Measurements from ENCODE around the gene GFPT2.

GFPT2 gene

DNA sequence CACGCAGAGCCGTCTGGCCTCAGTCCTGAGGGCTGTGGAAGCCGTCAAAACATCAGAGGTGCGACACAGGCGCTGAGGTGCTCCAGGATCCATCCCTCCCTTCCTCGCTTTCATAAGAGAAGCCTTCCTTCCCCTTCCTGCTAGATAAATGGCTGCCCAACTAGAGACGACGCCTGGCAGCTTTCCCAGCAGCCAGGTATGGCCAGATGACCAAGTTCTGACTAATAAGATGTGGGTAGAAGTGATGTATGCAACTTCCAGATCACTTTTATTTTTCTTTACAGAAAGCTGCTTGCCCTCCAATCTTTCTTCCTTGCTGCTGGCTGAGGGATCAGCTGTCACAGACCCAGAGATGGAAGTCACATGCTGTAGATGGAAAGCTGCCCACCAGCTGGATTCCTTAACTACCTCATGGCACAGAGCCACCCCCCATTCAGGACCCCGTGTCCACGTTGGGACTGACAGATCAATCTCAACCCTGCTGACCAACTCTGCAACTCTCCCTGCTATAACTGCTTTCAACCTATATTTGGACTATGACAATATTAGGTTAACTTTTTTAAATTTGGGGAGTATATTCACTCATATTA is 70.0 kb downstream of the GFPT2 start:
- Histone ChIP-seq H2AFZ (ENCODE audit: low read depth, low read length) (no peak overlapping the region), H3K9me3 (ENCODE audit: insufficient read depth, low read length, severe bottlenecking) (no peaks in the 10 kb centered on the region), H3K4me3 (ENCODE audit: low read depth in 1 of 2, low read length in 2 of 2) (no peak overlapping the region), H3K36me3 (ENCODE audit: insufficient read depth, low read length) (peaks cover 70% of the 10 kb centered on the region), H3K79me2 (ENCODE audit: insufficient read depth, low read length) (peaks cover 64% of the 10 kb centered on the region), H3K9ac (ENCODE audit: low read depth, low read length) (no peak overlapping the region), H3K4me1 (ENCODE audit: insufficient read depth, low read length) (peaks cover 4% of the 10 kb centered on the region; the same call in 1 of the 2 replicates), H3K27me3 (ENCODE audit: insufficient read depth, low read length, poor library complexity) (no peaks in the 10 kb centered on the region), H3K4me2 (ENCODE audit: insufficient read depth, low read length) (no peak overlapping the region), H4K20me1 (ENCODE audit: insufficient read depth, low read length) (peaks cover 34% of the 10 kb centered on the region), H3K27ac (ENCODE audit: low read length) (no peak overlapping the region)
- no peak for TF ChIP-seq EZH2 (IDR thresholded peaks at IDR 0.05; ENCODE audit: borderline replicate concordance, low read depth, low read length, severe bottlenecking)
- TF ChIP-seq, protein P1, sequence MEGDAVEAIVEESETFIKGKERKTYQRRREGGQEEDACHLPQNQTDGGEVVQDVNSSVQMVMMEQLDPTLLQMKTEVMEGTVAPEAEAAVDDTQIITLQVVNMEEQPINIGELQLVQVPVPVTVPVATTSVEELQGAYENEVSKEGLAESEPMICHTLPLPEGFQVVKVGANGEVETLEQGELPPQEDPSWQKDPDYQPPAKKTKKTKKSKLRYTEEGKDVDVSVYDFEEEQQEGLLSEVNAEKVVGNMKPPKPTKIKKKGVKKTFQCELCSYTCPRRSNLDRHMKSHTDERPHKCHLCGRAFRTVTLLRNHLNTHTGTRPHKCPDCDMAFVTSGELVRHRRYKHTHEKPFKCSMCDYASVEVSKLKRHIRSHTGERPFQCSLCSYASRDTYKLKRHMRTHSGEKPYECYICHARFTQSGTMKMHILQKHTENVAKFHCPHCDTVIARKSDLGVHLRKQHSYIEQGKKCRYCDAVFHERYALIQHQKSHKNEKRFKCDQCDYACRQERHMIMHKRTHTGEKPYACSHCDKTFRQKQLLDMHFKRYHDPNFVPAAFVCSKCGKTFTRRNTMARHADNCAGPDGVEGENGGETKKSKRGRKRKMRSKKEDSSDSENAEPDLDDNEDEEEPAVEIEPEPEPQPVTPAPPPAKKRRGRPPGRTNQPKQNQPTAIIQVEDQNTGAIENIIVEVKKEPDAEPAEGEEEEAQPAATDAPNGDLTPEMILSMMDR (IDR thresholded peaks at IDR 0.05; ENCODE audit: borderline replicate concordance, extremely low read depth, low read length, poor library complexity, severe bottlenecking) = no peak
- DNase-seq (no peak), ATAC-seq (ENCODE audit: insufficient read depth, low read depth) (no peak)

DNA sequence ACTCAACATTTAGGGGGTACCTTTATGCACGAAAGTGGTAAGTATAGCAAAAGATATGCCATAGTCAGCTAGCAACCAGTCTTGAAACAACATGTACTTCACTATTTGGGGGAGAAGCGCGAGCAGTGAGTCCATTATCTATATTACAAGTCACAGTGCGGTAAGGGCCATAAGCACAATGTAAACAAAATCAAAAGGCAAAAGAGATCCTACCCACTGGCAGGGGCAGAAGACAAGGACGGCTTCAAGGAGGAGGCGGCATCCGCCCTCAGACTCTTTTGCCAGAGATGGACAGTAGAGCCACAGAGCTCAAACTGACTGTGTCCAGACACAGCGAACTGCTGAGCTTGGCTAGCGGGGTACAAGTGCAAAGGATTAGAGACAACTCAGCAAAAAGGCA is 70.9 kb downstream of the GFPT2 start:
- H3K27me3 ChIP-seq (ENCODE audit: insufficient read depth, low read length, poor library complexity) = no peaks in the 10 kb centered on the region
- H2AFZ ChIP-seq (ENCODE audit: low read depth, low read length) = no peak overlapping the region
- no peak for ATAC-seq (ENCODE audit: insufficient read depth, low read depth)
- H3K27ac ChIP-seq (ENCODE audit: low read length) = no peak overlapping the region
- H4K20me1 ChIP-seq (ENCODE audit: insufficient read depth, low read length) = peaks cover 30% of the 10 kb centered on the region
- no peak overlapping the region for H3K4me2 ChIP-seq (ENCODE audit: insufficient read depth, low read length)
- DNase-seq = no peak
- H3K4me3 ChIP-seq (ENCODE audit: low read depth in 1 of 2, low read length in 2 of 2) = no peak overlapping the region
- peaks cover 57% of the 10 kb centered on the region for H3K79me2 ChIP-seq (ENCODE audit: insufficient read depth, low read length)
- no peak for TF ChIP-seq EZH2 (IDR thresholded peaks at IDR 0.05; ENCODE audit: borderline replicate concordance, low read depth, low read length, severe bottlenecking)
- no peaks in the 10 kb centered on the region for H3K9me3 ChIP-seq (ENCODE audit: insufficient read depth, low read length, severe bottlenecking)
- no peak overlapping the region for H3K9ac ChIP-seq (ENCODE audit: low read depth, low read length)
- peaks cover 75% of the 10 kb centered on the region for H3K36me3 ChIP-seq (ENCODE audit: insufficient read depth, low read length)
- H3K4me1 ChIP-seq (ENCODE audit: insufficient read depth, low read length) = 0 out of 2 replicates have a peak, but pooled peaks cover under 1% of the 10 kb centered on the region

DNA sequence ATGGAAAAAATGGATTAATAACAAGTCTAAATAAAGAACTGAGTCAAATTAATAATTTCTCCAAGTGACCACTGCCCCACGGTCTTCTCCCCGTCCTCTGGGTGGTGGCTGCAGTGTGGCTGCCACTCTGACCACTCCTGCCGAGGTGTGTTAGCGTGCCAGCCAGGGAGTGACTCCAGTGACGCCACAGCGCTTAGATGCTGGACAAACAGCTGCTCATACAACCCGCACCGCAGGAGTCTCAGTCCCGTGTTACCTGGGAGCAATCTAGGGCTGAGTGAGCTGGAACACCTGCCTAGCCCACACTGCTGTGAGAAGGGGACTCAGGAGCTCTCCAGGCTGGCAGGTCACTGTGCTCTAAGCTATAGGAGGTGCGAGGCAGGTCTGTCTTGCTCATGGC is 71.4 kb downstream of the GFPT2 start:
- no peak for ATAC-seq (ENCODE audit: insufficient read depth, low read depth)
- no peaks in the 10 kb centered on the region for H3K4me1 ChIP-seq (ENCODE audit: insufficient read depth, low read length)
- H3K79me2 ChIP-seq (ENCODE audit: insufficient read depth, low read length) = peaks cover 52% of the 10 kb centered on the region
- H3K4me2 ChIP-seq (ENCODE audit: insufficient read depth, low read length) = no peak overlapping the region
- no peak overlapping the region for H2AFZ ChIP-seq (ENCODE audit: low read depth, low read length)
- no peaks in the 10 kb centered on the region for H3K27me3 ChIP-seq (ENCODE audit: insufficient read depth, low read length, poor library complexity)
- no peak overlapping the region for H3K4me3 ChIP-seq (ENCODE audit: low read depth in 1 of 2, low read length in 2 of 2)
- no peak overlapping the region for H3K9ac ChIP-seq (ENCODE audit: low read depth, low read length)
- TF ChIP-seq EZH2 (IDR thresholded peaks at IDR 0.05; ENCODE audit: borderline replicate concordance, low read depth, low read length, severe bottlenecking) = no peak
- TF ChIP-seq, protein P1 (IDR thresholded peaks at IDR 0.05; ENCODE audit: borderline replicate concordance, extremely low read depth, low read length, poor library complexity, severe bottlenecking) = no peak
- no peak for DNase-seq
- no peaks in the 10 kb centered on the region for H3K9me3 ChIP-seq (ENCODE audit: insufficient read depth, low read length, severe bottlenecking)
- H3K27ac ChIP-seq (ENCODE audit: low read length) = no peak overlapping the region
- peaks cover 24% of the 10 kb centered on the region for H4K20me1 ChIP-seq (ENCODE audit: insufficient read depth, low read length)
- peaks cover 74% of the 10 kb centered on the region for H3K36me3 ChIP-seq (ENCODE audit: insufficient read depth, low read length)

DNA sequence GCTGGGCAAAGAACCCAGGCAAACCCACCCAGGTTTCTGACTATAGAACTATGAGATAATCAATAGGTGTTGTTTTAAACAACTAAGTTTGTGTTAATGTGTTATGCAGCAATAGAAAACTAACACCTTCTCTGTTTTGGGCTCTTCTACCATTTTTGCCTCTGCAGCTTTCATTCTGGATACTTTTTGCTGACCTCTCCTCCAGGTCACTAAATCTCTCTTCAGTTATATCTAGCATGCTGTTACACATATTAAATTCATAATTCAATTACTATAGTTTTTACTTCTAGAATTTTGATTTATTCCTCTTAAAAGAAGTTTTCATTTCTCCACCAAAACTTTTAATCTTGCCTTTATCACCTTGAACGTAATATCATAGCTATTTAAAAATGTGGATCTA is 78.4 kb downstream of the GFPT2 start:
- H3K9ac ChIP-seq (ENCODE audit: low read depth, low read length) = no peak overlapping the region
- ATAC-seq (ENCODE audit: insufficient read depth, low read depth) = no peak
- H3K27ac ChIP-seq (ENCODE audit: low read length) = no peak overlapping the region
- DNase-seq = no peak
- no peak for TF ChIP-seq EZH2 (IDR thresholded peaks at IDR 0.05; ENCODE audit: borderline replicate concordance, low read depth, low read length, severe bottlenecking)
- TF ChIP-seq, protein P1 (IDR thresholded peaks at IDR 0.05; ENCODE audit: borderline replicate concordance, extremely low read depth, low read length, poor library complexity, severe bottlenecking) = no peak
- H3K36me3 ChIP-seq (ENCODE audit: insufficient read depth, low read length) = peaks cover 55% of the 10 kb centered on the region
- H3K27me3 ChIP-seq (ENCODE audit: insufficient read depth, low read length, poor library complexity) = no peaks in the 10 kb centered on the region
- H3K4me3 ChIP-seq (ENCODE audit: low read depth in 1 of 2, low read length in 2 of 2) = no peak overlapping the region
- H3K9me3 ChIP-seq (ENCODE audit: insufficient read depth, low read length, severe bottlenecking) = no peaks in the 10 kb centered on the region
- no peaks in the 10 kb centered on the region; the same call in 1 of the 2 replicates for H4K20me1 ChIP-seq (ENCODE audit: insufficient read depth, low read length)
- no peak overlapping the region for H3K4me2 ChIP-seq (ENCODE audit: insufficient read depth, low read length)
- H3K79me2 ChIP-seq (ENCODE audit: insufficient read depth, low read length) = peaks cover 3% of the 10 kb centered on the region
- H3K4me1 ChIP-seq (ENCODE audit: insufficient read depth, low read length) = no peaks in the 10 kb centered on the region
- H2AFZ ChIP-seq (ENCODE audit: low read depth, low read length) = no peak overlapping the region

Measured in DND-41 (cell line).